DOHH2 (cell line): Measurements from ENCODE around the gene UBE2V1.

Experiments used
- H3F3A ChIP-seq: fragments of 200-600 bp; sonication (generic), shearing (Covaris generic); 2 replicates; pipeline ENCODE4 v1.6.0; 2016; ENCODE audit warnings: antibody characterized with exemption, mild to moderate bottlenecking; ENCODE audit not compliant: control insufficient read depth, insufficient read depth
- H3K27ac ChIP-seq: fragments of 200-600 bp; sonication (generic); 2 replicates; pipeline ENCODE4 v1.5.1; 2014; ENCODE audit warnings: low read depth, mild to moderate bottlenecking, low read length, moderate library complexity
- H3K27me3 ChIP-seq: fragments of 200-600 bp; sonication (generic); 2 replicates; pipeline ENCODE4 v1.6.1; 2014; ENCODE audit warnings: mild to moderate bottlenecking, low read length, mixed read lengths; ENCODE audit not compliant: control insufficient read depth
- H3K36me3 ChIP-seq: fragments of 200-600 bp; sonication (generic); 2 replicates; pipeline ENCODE4 v1.6.1; 2014; ENCODE audit warnings: mild to moderate bottlenecking, low read length, moderate library complexity, mixed read lengths; ENCODE audit not compliant: control insufficient read depth
- H3K4me1 ChIP-seq: fragments of 200-600 bp; sonication (generic); 2 replicates; pipeline ENCODE4 v1.6.1; 2014; ENCODE audit warnings: mild to moderate bottlenecking, low read length, mixed read lengths; ENCODE audit not compliant: control insufficient read depth
- H3K4me2 ChIP-seq: fragments of 200-600 bp; sonication (generic); 2 replicates; pipeline ENCODE4 v1.6.0; 2014; ENCODE audit warnings: mild to moderate bottlenecking, low read length, moderate library complexity
- H3K4me3 ChIP-seq: fragments of 200-600 bp; sonication (generic); 2 replicates; pipeline ENCODE4 v1.5.1; 2014; ENCODE audit warnings: mild to moderate bottlenecking, low read length, mixed read lengths
- H3K79me2 ChIP-seq: fragments of 200-600 bp; sonication (generic); 2 replicates; pipeline ENCODE4 v1.6.1; 2014; ENCODE audit warnings: mild to moderate bottlenecking, low read length, mixed read lengths; ENCODE audit not compliant: control insufficient read depth
- H3K9me2 ChIP-seq: fragments of 200-600 bp; sonication (generic); replicated peaks from 2 replicates; pipeline ENCODE4 v1.6.1; 2014; ENCODE audit warnings: mild to moderate bottlenecking, low read length, mixed read lengths; ENCODE audit not compliant: control insufficient read depth
- H3K9me3 ChIP-seq: fragments of 200-600 bp; sonication (generic); 2 replicates; pipeline ENCODE4 v1.6.1; 2014; ENCODE audit warnings: antibody characterized with exemption, low read length, mixed read lengths; ENCODE audit not compliant: control insufficient read depth, insufficient read depth
- H4K20me1 ChIP-seq: fragments of 200-600 bp; sonication (generic); 2 replicates; pipeline ENCODE4 v1.6.0; 2014; ENCODE audit warnings: low read depth, mild to moderate bottlenecking, antibody characterized with exemption, low read length, moderate library complexity; ENCODE audit not compliant: control insufficient read depth, insufficient read depth
- EZH2phosphoT487 ChIP-seq: fragments of 200-600 bp; sonication (generic); IDR thresholded peaks from 2 replicates; pipeline ENCODE4 v1.6.1; 2017; ENCODE audit warnings: borderline replicate concordance, mild to moderate bottlenecking, antibody characterized with exemption, low read length, moderate library complexity, mixed read lengths
- TF ChIP-seq, protein P1 (sequence below): fragments of 200-600 bp; sonication (generic); IDR thresholded peaks from one replicate; pipeline ENCODE4 v1.5.1; 2014; ENCODE audit warnings: antibody characterized with exemption, mild to moderate bottlenecking, low read depth, low read length; ENCODE audit not compliant: poor library complexity, severe bottlenecking

Gene UBE2V1

DNA sequence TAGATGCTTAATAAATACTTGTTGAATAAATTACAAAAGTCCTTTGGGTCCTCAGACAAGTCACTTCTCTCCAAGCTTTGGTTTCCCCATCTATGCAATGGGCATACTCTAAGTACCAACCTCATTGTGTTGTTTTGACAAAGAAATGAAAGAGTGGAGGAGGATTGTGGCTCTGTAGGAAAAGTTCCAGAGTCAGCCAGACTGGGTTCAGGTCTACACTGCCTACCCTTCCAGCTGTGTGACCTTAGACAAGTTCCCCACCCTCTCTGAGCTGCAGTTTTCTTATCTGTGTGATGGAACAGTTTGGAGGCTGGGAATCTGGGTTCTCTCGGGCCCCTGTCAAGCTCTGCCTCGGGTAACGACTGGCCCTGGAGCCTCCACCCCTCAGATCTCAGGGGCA lies 76.2 kb downstream of the UBE2V1 start:
- TF ChIP-seq EZH2phosphoT487 = no peak
- TF ChIP-seq, protein P1, sequence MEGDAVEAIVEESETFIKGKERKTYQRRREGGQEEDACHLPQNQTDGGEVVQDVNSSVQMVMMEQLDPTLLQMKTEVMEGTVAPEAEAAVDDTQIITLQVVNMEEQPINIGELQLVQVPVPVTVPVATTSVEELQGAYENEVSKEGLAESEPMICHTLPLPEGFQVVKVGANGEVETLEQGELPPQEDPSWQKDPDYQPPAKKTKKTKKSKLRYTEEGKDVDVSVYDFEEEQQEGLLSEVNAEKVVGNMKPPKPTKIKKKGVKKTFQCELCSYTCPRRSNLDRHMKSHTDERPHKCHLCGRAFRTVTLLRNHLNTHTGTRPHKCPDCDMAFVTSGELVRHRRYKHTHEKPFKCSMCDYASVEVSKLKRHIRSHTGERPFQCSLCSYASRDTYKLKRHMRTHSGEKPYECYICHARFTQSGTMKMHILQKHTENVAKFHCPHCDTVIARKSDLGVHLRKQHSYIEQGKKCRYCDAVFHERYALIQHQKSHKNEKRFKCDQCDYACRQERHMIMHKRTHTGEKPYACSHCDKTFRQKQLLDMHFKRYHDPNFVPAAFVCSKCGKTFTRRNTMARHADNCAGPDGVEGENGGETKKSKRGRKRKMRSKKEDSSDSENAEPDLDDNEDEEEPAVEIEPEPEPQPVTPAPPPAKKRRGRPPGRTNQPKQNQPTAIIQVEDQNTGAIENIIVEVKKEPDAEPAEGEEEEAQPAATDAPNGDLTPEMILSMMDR = no peak
- H3K9me2 ChIP-seq = no peaks in the 10 kb centered on the region
- H3K79me2 ChIP-seq = no peaks in the 10 kb centered on the region
- no peak overlapping the region for H3K27ac ChIP-seq
- peaks cover 10% of the 10 kb centered on the region for H3K4me1 ChIP-seq
- H3K36me3 ChIP-seq = no peaks in the 10 kb centered on the region
- H3F3A ChIP-seq = no peaks in the 10 kb centered on the region
- no peak overlapping the region for H3K4me2 ChIP-seq
- H4K20me1 ChIP-seq = no peaks in the 10 kb centered on the region
- H3K4me3 ChIP-seq = no peak overlapping the region
- no peaks in the 10 kb centered on the region for H3K9me3 ChIP-seq
- H3K27me3 ChIP-seq = peaks cover 4% of the 10 kb centered on the region; the same call in 1 of the 2 replicates

DNA sequence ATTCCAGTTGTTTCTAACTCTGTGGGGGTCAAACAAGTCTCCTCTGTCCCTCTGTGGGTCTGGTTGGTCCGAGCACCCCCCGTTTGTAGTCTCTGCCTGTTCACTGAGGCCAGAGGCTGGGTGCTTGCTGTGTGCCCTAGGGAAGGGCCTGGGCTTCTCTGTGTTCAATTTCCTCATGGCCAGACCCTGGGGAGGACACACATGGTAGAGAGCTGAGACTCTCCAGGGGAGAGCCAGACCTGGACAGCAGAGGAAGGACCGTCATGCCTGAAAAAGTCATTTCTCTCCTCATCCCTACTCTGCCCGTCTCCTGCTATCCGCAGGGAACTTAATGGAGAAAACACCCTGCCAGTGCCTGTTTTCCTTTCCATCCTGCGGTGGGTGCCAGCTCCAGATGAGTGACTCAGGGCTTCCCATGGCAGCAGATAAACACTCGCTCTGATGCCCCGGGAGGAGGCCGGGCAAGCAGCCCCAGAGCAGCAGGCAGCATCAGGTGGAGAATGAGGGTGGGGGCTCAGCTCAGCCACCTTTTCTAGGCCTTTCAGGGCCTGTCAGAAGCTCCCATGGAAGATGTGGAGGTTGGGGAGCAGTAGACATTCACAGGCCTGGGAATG lies 78.3 kb downstream of the UBE2V1 start:
- H4K20me1 ChIP-seq = no peaks in the 10 kb centered on the region
- H3K9me3 ChIP-seq = no peaks in the 10 kb centered on the region
- H3K36me3 ChIP-seq = no peaks in the 10 kb centered on the region
- no peaks in the 10 kb centered on the region for H3K79me2 ChIP-seq
- H3K4me1 ChIP-seq = no peaks in the 10 kb centered on the region
- no peaks in the 10 kb centered on the region for H3F3A ChIP-seq
- no peak for TF ChIP-seq EZH2phosphoT487
- TF ChIP-seq, protein P1 = no peak
- H3K27me3 ChIP-seq = peaks cover 13% of the 10 kb centered on the region; the same call in 1 of the 2 replicates
- no peaks in the 10 kb centered on the region for H3K9me2 ChIP-seq
- no peak overlapping the region for H3K4me2 ChIP-seq
- no peak overlapping the region for H3K4me3 ChIP-seq
- no peak overlapping the region for H3K27ac ChIP-seq

DNA sequence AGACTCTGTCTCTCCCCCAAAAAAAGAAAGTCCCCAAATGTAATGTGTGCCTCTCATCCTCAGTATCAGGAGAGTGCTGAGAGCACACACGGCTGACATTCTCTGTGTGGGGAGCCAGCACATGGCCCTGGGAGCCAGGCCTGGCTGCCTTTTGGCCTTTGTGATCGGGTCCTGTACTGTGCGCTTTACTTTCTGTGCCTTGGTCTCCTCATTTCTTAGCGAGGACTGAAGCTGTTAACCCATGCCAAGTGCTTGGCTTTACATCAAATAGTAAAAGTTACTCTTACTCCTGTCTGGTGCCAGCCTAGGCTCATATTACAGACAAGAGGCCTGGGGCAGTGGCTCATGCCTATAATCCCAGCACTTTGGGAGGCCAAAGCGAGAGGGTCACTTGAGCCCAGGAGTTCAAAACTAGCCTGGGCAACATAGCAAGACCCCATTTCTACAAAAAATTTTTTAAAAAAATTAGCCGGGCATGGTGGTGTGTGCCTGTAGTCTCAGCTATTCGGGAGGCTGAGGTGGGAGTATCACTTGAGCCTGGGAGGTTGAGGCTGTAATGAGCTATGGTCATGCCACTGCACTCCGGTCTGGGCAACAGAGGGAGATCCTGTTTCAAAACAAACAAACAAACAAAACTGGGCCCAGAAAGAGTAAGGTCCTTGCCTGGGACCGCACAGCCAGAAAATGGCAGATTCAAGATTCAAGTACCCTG lies 79.8 kb downstream of the UBE2V1 start:
- no peak overlapping the region for H3K27ac ChIP-seq
- H3K9me2 ChIP-seq = no peaks in the 10 kb centered on the region
- no peaks in the 10 kb centered on the region for H3K79me2 ChIP-seq
- H3K4me2 ChIP-seq = no peak overlapping the region
- H3K27me3 ChIP-seq = peaks cover 10% of the 10 kb centered on the region; the same call in 1 of the 2 replicates
- H3K4me3 ChIP-seq = no peak overlapping the region
- no peaks in the 10 kb centered on the region for H3K4me1 ChIP-seq
- H3K9me3 ChIP-seq = no peaks in the 10 kb centered on the region
- H3K36me3 ChIP-seq = no peaks in the 10 kb centered on the region
- TF ChIP-seq, protein P1 = no peak
- no peak for TF ChIP-seq EZH2phosphoT487
- no peaks in the 10 kb centered on the region for H3F3A ChIP-seq
- no peaks in the 10 kb centered on the region for H4K20me1 ChIP-seq
